Esophagus muscularis mucosa (tissue), 4 donors: ENCODE measurements around the gene FOXN1. TPM values are rescaled to one million over a fixed set of nuclear protein-coding genes. Genes with fewer than 3 reads are reported as not detected.

Experiments used
- DNase-seq: peaks from one replicate; pipeline ENCODE4 v3.0.0-alpha.2; 2017; ENCODE audit errors: extremely low spot score
- H3K27ac ChIP-seq, 4 donors: fragments of 200-600 bp; sonication (generic); replicated peaks in 1 of 4; 1 replicate in 3 of 4; 2 replicates in 1 of 4; pipeline ENCODE4 v1.5.1; 2016 to 2019; ENCODE audit warnings: mild to moderate bottlenecking in 1 of 4
- H3K27me3 ChIP-seq, 4 donors: fragments of 200-600 bp; sonication (generic); one replicate each; pipeline versions ENCODE4 v1.5.1 to v1.6.0; 2016 to 2019
- H3K36me3 ChIP-seq, 4 donors: fragments of 200-600 bp; sonication (generic); one replicate each; pipeline ENCODE4 v1.5.1; 2016 to 2019
- H3K4me1 ChIP-seq, 4 donors: fragments of 200-600 bp; sonication (generic); one replicate each; pipeline ENCODE4 v1.5.1; 2016 to 2019
- H3K4me3 ChIP-seq, 4 donors: fragments of 200-600 bp; sonication (generic); 1 replicate in 2 of 4; 2 replicates in 2 of 4; pipeline ENCODE4 v1.5.1; 2016 to 2019; ENCODE audit warnings: mild to moderate bottlenecking in 4 of 4, moderate library complexity in 1 of 4
- H3K9me3 ChIP-seq, 4 donors: fragments of 200-600 bp; sonication (generic); 1 replicate in 3 of 4; 2 replicates in 1 of 4; pipeline ENCODE4 v1.5.1; 2016 to 2019
- EP300 ChIP-seq: sonication (generic); formaldehyde crosslinking; IDR thresholded peaks from one replicate; pipeline ENCODE4 v1.6.1; 2017; ENCODE audit warnings: antibody characterized with exemption
- POLR2A ChIP-seq: fragments of 450-650 bp; IDR thresholded peaks from one replicate; pipeline ENCODE4 v1.6.1; 2017; ENCODE audit warnings: antibody characterized with exemption, moderate library complexity, mild to moderate bottlenecking, low read depth
- POLR2AphosphoS5 ChIP-seq, 2 donors: sonication (generic); formaldehyde crosslinking; IDR thresholded peaks; one replicate each; pipeline ENCODE4 v1.6.1; 2017; ENCODE audit warnings: antibody characterized with exemption in 2 of 2
- WGBS: methylation state at CpG from one replicate; pipeline ENCODE4 v1.1.5; 2018; 5-methylcytosine and 5-hydroxymethylcytosine counted together
- intact Hi-C: fragments of 100-400 bp; cut with DNase I; formaldehyde crosslinking; loops from one replicate; pipeline ENCODE4 v1.15.1; 2023
- total RNA-seq, 4 donors: library from RNA; depleted of rRNA; stranded (reverse); fragments of >200 nt; gene quantifications; one replicate each; pipeline versions ENCODE4 v1.1.0 to v1.2.1, GENCODE V29; 2016
- TF ChIP-seq, protein P1 (sequence below), 3 experiments: fragments of 200-600 bp in 2 of 3; fragments of 450-650 bp in 1 of 3; sonication (generic) in 2 of 3; IDR thresholded peaks; one replicate each; pipeline ENCODE4 v1.5.1; 2017 to 2019; ENCODE audit warnings: antibody characterized with exemption in 3 of 3, mild to moderate bottlenecking in 2 of 3, moderate library complexity in 1 of 3

Gene FOXN1
- total RNA-seq, 4 donors from 2014 or later = not detected

DNA sequence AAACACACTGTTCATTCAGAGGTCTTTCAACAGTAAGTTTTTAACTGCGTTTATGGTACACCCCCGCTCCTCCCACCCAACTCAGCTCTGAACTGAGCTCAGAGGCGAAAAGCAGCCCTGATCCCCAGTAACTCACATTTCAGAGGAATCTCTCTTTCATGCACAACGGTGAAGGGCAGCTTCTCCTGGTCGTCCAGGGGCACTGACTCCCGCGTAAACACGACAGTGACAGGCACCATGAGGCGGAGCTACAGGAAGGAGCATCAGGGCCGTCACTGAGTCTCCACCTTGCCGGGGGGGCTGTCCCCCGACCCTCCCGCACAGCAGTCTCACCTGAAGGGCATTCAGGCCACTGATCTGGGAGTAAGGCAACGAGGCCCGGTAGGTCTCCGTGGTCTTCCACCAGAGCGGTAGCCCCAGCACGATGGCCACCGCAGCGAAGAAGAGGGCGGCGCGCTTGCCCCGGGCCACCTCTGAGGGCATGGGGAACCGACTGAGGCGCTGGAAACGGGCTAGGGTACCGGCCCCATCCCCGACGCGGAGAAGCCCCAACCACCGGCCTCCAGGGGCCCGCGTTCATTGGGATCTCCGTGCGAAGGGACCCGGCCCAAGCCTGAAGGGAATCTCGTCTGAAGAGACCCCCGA lies 64.7 kb downstream of the FOXN1 start:
- peak overlapping the region; percentile 76 to 92 (median 86) for H3K4me3 ChIP-seq

DNA sequence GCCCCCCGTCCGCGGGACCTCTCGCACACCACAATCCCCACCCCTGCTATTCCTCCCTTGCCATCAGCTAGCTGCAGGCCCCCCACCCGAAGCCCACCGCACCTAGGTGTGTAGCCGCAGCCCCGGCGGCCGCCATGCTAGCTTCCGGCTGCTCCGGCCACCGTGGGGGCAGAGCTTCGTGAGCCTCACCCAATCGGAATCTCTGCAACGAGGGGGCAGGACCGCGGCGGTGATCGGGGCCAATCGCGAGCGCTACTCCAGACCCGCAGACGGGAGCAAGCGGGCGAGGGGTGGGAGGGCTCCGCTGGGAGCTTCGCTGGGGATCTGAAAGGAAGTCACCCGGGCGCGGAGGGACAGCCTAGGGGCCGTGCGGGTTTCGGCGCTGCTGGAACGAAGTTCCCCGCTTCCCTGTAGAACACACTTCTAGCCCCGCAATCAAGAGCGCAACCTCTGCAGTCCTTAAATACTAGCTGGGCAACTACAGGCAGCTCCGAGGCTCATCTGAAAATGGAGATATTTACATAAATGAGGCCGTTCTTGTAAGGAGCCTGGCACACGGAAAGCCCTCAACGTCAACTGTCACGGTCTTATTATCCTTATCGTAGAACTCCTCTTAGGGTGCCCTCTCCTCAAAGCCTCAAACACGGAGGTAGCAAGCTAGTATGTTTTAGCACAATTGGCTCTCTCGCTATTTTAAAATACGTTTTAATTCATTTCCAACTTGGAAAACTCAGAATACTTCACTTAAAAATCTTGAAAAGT lies 65.4 kb downstream of the FOXN1 start, which contains the start of gene PIGS:
TSS of gene PIGS (minus strand) at position 164 of the 762 bp plus-strand sequence. CDS start at position 136, 28 bp downstream.
- intact Hi-C loops = no loop called here
- peak within 1 kb of the TSS; percentile 73 to 88 (median 78) for H3K27ac ChIP-seq
- H3K4me1 ChIP-seq = peaks cover 34 to 47% (median 40%) of the 10 kb centered on the region in 4 donors
- peak within 1 kb of the TSS; percentile 76 to 92 (median 86) for H3K4me3 ChIP-seq
- H3K9me3 ChIP-seq = no peaks in the 10 kb centered on the region
- peak; percentile 99 for DNase-seq
- WGBS = under 1% methylated on average over 8 of the region's 49 CpGs
- no peaks in the 10 kb centered on the region for H3K27me3 ChIP-seq
- H3K36me3 ChIP-seq = peaks cover 0 to 5% (median 2%) of the 10 kb centered on the region in 4 donors
- TF ChIP-seq EP300 = no peak
- TF ChIP-seq, protein P1, sequence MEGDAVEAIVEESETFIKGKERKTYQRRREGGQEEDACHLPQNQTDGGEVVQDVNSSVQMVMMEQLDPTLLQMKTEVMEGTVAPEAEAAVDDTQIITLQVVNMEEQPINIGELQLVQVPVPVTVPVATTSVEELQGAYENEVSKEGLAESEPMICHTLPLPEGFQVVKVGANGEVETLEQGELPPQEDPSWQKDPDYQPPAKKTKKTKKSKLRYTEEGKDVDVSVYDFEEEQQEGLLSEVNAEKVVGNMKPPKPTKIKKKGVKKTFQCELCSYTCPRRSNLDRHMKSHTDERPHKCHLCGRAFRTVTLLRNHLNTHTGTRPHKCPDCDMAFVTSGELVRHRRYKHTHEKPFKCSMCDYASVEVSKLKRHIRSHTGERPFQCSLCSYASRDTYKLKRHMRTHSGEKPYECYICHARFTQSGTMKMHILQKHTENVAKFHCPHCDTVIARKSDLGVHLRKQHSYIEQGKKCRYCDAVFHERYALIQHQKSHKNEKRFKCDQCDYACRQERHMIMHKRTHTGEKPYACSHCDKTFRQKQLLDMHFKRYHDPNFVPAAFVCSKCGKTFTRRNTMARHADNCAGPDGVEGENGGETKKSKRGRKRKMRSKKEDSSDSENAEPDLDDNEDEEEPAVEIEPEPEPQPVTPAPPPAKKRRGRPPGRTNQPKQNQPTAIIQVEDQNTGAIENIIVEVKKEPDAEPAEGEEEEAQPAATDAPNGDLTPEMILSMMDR (IDR thresholded peaks at IDR 0.05) = no peak
- TF ChIP-seq POLR2A = peak; percentile 21
- peak; percentile 90 to 93 for TF ChIP-seq POLR2AphosphoS5 (IDR thresholded peaks at IDR 0.05)

More for the DNA sequence above, 64.7 kb downstream of the FOXN1 start:
- Histone ChIP-seq H3K4me1 (peaks cover 29 to 43% (median 36%) of the 10 kb centered on the region in 4 donors), H3K36me3 (peaks cover 0 to 9% (median 2%) of the 10 kb centered on the region in 4 donors), H3K27me3 (no peaks in the 10 kb centered on the region), H3K27ac (peak overlapping the region; percentile 73 to 88 (median 78)), H3K9me3 (no peaks in the 10 kb centered on the region)
- intact Hi-C loops = no loop called here
- WGBS = 4% methylated on average over 9 of the region's 39 CpGs
- TF ChIP-seq, protein P1 (IDR thresholded peaks at IDR 0.05) = no peak
- peak in 1 of 2 donors; percentile 10 for TF ChIP-seq POLR2AphosphoS5 (IDR thresholded peaks at IDR 0.05)
- DNase-seq = no peak

DNA sequence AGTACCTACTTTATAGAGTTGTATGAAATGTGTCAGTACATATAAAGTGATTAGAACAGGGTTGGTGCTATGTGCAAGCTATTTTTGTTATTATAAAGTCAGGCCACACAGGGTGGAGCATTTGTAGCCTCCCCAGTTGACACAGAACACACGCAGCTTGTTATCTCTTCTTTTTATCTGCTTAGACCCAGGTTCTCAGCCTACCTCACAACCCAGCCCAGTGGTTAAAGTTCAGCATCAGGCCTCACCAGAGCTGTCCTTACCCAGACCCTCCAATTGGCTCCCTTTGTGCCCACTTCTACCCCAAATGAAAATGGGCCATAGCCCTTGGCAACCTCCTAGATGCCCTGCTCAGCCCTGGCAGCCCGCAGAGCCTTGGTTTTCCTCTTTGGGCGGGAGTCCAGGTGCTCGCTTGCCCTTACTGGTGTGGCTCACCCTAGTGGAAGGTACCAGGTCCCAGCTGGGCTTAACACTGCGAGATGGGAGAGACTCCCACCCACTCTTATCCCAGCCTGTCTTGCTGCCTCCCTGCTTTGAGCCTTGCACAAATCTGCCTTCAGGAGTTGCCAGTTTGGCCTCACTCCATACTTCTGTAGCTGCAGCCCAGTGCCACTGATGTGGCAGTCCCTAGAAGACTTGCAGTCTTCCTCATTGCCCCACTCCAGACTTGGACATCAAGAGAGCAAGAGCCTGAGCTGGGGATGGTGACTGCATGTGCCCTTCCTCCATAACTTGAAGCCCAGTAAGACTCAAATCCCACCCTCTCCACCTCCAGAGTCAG lies 66.3 kb downstream of the FOXN1 start:
- peak overlapping the region; percentile 73 to 88 (median 78) for H3K27ac ChIP-seq
- H3K36me3 ChIP-seq = peaks cover 0 to 4% (median 0%) of the 10 kb centered on the region in 4 donors
- no peaks in the 10 kb centered on the region for H3K9me3 ChIP-seq
- intact Hi-C loops = no loop called here
- peaks cover 40 to 56% (median 47%) of the 10 kb centered on the region in 4 donors for H3K4me1 ChIP-seq
- 68% methylated on average over 3 of the region's 5 CpGs for WGBS
- no peak for DNase-seq
- TF ChIP-seq, protein P1 (IDR thresholded peaks at IDR 0.05) = no peak
- no peak for TF ChIP-seq POLR2AphosphoS5 (IDR thresholded peaks at IDR 0.05)
- no peak for TF ChIP-seq POLR2A
- TF ChIP-seq EP300 = no peak
- no peaks in the 10 kb centered on the region for H3K27me3 ChIP-seq
- H3K4me3 ChIP-seq = peak overlapping the region; percentile 76 to 92 (median 86)

DNA sequence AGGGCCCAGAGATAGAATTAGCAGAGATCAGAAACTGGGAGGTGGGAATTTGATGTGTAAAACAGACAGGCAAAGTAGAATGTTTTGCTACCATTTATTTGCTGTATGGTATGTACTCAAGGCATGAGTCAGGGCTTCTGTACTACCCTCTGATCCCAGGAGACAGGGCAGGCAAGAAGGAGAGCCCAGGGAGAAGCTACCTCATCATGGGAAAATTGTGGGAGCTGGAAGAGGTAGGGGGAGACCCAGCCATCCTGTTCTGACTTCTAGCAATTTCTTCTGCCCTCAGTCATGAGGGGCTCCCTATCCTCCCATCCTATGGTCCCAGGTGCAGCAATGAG lies 66.9 kb downstream of the FOXN1 start:
- intact Hi-C loops = no loop called here
- H3K4me1 ChIP-seq = peaks cover 40 to 58% (median 48%) of the 10 kb centered on the region in 4 donors
- peaks cover 0 to 4% (median 0%) of the 10 kb centered on the region in 4 donors for H3K36me3 ChIP-seq

More for the DNA sequence above, 66.9 kb downstream of the FOXN1 start:
- H3K9me3 ChIP-seq = no peaks in the 10 kb centered on the region
- no peaks in the 10 kb centered on the region for H3K27me3 ChIP-seq
- H3K27ac ChIP-seq = no peak overlapping the region
- H3K4me3 ChIP-seq = no peak overlapping the region
- DNase-seq = no peak
- TF ChIP-seq POLR2A (no peak), POLR2AphosphoS5 (IDR thresholded peaks at IDR 0.05) (no peak), EP300 (no peak)
- TF ChIP-seq, protein P1 (IDR thresholded peaks at IDR 0.05) = no peak
